Activated CD8-positive, alpha-beta memory T cell treated with anti-CD3 and anti-CD28 coated beads, Interleukin-2, amount 50 U/mL, for 48 hours (primary cell): ENCODE measurements around the gene HOXB2.

ENCODE experiments used
- DNase-seq: peaks from one replicate; pipeline ENCODE4 v3.0.0-alpha.2; 2020

HOXB2 gene

GRCh38 chr17:48551596-48552465, 6.9 kb upstream of the HOXB2 start:
- DNase-seq: no peak

DNA sequence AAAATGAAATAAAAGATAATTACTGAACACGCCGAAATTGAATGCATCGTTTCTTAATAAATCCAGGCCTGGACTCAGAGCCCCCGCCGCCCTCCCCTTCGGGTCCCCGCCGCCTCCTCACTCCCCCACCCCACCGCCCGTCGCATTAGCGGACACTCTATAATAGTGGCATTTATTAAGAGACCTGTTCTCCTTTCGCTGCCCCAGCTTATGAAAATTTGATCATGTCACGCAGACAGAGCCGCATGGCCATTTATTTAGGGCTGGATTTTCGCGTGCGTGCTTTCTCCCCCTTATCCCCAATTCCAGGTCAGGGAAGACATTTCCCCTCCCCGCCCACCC, 6.3 kb upstream of the HOXB2 start:
- no peak for DNase-seq

GRCh38 chr17:48550502-48551213, 5.7 kb upstream of the HOXB2 start:
- DNase-seq: no peak

DNA sequence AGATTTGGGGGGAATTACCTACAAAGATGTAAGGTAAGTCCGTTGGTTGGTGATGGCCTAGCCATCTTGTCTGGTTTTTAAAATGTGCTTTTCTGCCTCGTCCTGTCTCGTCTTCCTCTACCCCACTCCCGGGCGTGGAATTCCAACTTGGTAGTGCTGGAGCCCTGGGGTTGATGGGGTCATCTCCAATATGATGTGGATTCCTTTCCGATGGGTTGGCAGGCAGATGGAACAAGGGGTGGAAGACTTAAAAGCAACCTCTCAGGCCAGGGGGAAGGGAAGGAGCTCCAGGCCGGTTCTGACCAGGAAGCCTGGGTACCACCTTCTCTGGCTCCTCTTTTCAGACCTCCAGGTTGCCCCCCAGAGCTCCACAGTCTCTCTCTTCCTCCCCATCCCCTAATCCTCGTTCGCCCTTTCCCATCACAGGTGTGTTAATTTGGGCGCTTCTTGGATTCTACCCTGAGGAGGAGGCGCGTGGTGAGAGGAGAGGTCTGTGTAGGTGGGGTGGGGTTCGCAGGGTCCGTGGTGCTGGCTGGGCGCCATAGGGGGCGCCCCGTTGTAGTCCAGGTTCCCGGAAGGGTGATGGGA, 5.1 kb upstream of the HOXB2 start:
- DNase-seq: no peak

- DNase-seq: no peak
Measured at GRCh38 chr17:48549281-48549630, 4.3 kb upstream of the HOXB2 start.

DNA sequence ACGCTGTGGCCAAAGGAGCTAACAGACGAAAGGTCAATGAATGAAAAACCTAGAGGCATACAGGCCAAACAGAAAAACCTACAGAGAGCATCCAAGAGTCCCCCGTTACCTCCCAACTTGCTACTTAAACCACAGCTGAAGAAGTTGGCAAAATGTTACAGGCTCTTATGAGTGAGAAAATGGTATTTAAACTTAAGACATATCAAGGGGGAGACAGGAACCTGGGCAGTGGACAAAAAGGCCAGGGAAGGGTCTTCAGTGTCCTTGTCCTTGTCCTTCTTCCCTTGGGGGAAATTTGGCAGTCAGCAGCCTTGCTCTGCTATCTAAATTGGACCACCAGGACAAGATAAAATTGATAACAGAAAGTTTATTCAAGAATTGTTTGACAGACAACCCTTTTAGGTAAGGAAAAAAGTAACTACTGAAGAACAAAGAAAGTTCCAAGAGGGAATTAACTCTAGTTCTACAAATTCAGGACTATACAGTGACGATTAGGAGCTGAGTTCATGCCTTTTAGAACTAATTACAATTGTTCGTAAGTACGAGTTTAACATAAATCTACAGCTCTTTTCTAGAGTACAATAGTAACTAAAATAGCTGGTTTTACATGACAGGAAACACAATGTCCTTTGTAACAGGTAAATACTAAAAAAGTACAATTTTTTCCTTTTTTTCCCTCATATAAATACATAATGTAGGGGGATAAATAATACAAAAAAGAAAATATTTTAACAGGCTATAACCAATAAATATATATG, 3.8 kb upstream of the HOXB2 start:
- no peak for DNase-seq

DNA sequence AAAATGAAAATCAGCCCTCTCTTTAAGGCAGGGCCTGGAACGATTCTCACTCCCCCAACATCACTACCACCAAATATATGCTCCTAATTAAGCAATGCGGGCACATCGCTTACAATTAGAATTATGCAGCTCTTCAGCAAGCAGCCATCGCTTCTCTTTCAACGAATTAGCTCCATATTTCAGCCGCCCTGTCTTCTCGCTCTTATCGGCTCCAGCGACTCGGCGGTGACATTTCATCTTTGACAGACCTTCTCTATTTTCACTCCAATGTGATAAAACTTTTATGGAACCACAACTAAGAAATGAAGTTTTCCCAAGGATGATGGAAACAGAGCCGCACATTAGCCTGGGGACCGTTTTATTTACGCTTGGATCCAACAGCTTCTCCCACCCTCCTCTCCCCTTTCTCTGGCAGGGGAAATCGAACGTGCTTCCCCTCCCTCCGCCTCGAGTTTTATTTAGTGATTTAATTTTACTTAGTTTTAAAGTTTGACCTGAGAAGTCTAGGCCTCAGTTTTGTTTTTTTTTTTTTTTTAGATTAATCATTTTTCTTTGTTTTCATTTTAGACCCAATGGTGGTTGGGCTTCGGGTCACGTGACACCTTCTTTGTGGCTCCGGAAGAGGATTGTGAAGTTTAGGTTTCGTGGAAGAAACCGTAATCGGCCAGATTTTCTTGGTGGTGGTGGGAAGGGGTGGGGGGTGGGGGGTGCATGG, 3.1 kb upstream of the HOXB2 start:
- DNase-seq: no peak

DNA sequence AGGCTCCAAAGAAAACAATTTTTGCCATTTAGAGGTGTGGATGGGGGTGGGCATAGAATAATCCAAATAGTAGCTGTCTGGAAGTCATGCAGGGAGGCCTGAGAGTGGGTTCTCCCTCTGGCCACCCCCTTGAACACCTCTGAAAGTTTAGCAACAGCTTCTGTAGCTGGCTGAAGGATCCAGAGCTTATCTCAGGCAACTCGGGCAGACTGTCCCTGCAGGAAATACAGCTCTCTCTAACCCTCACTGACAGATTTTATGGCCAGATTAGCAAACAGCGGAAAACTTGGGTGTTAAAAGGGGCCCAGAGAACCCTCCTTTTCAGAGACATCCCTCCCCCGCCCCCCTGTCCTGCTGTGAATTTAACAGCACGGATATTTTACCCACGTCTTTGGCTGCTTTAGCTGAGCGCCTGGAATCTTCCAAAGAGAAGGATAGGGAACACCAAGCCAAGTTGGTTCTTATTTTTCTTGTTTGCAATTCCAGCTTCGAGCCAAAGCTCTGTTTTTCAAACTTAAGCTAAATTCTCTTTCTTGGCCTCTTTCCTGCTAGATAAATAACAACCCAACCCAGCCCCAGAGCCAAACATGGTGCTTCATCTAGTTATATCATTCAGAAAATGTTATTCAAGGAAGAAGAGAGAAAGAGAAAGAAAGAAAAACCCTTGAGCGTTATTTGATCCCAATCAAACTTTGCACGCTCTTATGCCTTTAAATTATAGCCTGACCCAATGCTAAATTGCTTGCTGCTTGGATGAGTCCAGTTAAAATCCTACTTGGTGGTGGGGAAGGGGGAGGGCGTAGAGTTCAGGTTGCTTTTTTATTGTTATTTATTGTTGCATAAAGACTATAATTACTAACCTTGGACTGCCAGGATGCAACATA, 2.3 kb upstream of the HOXB2 start:
- no peak for DNase-seq

DNA sequence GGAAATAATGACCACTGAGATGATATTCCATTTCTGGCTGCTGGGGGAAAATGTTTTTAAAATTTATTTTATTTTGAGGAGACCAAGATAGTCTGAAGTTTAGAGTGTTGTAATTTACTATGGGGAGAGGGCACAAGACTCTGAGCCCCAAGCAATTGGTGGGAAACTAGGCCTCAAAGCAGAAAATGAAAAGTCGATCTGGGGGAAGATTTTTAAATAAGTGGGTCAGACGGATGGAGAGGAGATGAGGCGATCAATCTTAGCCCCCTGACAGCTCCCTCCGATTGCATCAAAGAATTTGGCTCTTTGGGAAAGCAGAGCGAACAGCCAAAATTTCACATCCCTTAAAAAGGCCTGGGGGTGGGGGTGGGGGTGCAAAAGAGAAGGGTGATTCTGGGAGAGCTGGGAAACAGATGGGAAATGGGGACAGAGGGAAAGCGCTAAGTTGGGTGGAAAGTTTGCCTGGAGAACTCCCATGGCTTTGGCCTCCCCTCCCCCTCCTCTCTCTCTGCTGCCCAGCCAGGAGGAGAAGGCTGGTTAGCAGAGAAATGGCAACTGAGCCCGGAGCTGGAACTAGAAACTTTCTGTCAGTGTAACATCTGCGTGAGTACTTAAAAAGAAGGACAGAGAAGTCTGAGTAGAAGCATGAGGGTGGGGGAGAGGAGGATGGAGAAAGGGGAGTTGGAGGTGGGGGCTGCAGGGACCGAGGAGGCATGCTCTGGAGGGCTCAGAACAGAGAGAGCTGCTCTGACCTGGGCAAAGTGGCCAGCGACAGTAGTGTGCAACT, 1.4 kb upstream of the HOXB2 start:
- DNase-seq: no peak

GRCh38 chr17:48545539-48545938, 630 bp upstream of the HOXB2 start:
- no peak for DNase-seq

DNA sequence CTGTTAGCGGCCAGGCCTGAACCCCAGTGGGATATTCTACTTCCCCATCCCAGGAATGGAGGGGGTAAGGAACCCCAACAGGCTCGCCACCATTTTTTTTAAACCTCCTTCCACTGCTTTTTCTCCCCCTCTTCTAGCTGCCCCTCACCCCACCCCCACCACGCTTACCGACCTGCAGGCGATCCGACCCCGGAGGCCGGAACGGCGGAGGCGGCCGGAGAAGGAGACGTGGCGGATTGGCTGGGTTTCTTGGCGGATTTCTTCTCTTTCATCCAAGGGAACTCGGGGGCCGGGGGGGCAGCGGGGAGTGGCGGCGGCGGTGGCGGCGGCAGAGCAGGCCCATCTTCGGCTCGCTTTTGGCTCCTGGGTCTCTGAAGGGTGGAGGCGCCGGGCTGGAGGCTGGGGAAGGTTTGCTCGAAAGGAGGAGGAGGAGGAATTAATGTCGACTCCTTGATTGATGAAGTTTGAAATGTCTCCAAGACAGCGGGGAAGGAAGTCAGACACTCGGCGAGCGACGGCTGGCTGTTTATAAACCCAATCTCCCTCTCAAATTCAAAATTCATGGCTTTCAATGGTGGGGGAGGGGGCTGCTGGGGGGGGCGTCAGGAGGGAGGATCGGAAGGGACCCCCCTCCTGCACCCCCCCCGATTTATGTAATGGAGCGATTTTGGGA, 424 bp downstream of the HOXB2 start:
- DNase-seq: peak; percentile 68

- DNase-seq: peak; percentile 73
Measured at GRCh38 chr17:48543854-48544348, 1.0 kb downstream of the HOXB2 start.

DNA sequence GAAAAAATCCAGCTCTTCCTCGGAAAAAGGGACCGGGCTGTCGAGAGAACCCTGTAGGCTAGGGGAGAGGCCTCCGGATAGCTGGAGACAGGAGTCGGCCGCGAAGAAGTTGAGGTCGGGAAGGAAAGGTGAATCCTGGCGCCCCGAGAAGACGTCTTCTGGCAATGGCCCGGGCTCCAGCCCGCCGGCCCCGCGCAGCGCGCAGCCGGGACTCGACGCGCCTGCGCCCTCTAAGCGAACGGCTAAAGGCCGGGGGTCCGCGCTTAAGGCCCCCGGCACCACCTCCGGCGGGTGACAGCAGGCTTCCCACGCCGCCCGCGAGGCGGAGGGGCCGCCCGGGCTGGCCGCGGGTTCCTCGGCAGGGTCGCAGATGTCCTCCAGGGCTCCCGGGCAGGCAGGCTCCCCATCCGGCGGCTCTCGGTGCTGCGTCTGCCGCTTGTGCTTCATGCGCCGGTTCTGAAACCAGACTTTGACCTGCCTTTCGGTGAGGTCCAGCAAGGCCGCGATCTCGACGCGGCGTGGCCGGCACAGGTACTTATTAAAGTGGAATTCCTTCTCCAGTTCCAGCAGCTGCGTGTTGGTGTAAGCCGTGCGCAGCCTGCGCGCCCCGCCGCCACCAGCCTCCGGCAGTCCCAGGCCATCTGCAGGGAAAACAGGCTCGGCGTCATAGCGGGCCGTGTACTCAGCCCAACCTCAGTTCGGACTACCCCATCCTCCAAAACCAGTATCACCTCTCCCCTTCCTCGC, 1.6 kb downstream of the HOXB2 start:
- peak; percentile 85 for DNase-seq

GRCh38 chr17:48542698-48543106, 2.2 kb downstream of the HOXB2 start:
- DNase-seq: no peak

DNA sequence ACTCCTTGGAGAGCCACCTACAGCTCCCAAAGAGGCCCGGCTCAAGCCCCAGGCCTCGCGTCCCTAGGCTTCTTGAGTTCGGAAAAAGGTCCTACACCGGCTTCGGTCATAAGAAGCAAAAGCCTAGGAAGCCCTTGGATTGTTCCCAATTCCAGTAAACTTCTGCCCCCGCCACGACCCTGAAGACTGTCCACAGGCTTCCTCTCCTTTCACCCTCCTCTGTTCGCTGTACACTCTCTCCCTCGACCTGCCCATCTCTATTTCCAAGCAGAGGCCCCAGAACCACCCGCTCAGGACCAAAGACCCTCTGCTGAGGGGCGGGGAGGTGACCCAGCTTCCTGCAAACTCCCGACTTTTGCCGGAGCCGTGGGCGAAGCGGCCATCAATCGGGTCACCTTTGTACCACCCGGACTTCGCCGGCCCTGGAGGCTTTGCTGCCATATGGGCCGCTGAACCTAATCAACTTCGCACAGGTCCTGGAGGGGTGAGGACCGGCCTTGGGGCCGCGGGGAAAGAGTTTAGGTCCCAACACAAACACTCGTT, 2.7 kb downstream of the HOXB2 start:
- DNase-seq: peak; percentile 66

GRCh38 chr17:48541577-48542113, 3.3 kb downstream of the HOXB2 start:
- peak; percentile 75 for DNase-seq

GRCh38 chr17:48541036-48541576, 3.8 kb downstream of the HOXB2 start:
- DNase-seq: no peak

DNA sequence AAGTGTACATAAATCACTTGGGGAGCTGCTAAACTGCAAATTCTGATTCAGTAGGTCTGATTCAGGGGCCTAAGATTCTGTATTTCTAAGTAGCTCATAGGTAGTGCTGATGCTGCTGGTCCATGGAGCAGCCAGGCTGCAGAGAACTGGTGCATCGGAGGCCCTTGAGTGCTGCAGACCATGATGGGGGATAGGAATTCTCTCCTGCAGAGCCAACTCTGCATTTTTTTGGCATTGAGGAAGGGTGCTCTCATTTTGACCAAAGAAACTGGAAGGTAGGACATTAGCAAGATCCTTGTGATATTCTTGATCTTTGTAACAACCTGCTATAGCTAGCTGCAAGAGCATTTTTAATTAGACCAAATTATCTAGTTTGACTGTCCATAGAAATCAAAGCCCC, 4.7 kb downstream of the HOXB2 start:
- DNase-seq: no peak
